GM21737 (cell line): ENCODE results near the gene MX2.

Source experiments
- ATAC-seq: cut with Tn5 transposase; IDR thresholded peaks from one replicate; pipeline ENCODE4 v1.9.1; 2021; ENCODE audit warnings: mild to moderate bottlenecking, moderate library complexity; ENCODE audit not compliant: unreplicated experiment

The MX2 gene

DNA sequence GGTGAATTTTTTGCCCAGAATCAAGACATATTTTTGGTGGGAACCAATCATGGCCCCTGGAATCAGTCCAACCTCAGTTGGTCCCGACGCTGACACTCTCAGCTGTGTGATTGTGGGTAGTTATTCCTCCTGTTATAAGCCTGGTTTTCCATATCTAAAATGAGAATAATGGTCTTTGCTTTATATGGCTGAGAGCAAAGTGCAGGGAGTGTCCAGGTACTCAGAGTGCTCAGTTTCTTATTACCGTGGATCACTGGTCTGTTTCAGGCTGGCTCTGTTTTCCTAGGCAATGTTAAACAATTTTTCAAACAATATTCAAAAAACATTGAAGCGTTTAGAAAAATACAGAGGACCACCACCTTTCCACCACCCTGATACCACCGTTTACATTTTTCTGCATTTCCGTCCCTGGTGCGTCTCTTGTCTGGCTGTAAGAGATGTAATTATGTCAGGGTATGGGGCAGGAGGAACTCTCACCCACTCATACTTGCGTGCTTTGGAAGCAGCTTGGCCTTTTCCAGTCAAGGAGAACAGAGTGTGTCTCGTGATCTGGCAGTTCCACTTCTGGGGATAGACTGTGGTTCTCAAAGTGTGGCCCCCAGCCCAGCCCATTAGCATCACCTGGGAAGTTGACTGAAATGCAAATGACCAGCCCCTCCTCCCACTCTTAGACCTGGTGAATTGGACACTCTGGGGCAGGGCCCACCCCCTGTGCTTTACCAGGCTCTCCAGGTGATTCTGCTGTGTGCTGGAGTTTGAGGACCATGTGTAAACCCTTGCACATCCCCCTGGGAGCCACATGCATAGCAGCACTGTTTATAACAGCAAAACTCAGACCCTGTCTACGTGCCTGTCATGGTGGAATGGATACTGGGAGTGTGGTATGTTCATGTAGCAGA lies 71.0 kb downstream of the MX2 start:
- ATAC-seq: no peak

DNA sequence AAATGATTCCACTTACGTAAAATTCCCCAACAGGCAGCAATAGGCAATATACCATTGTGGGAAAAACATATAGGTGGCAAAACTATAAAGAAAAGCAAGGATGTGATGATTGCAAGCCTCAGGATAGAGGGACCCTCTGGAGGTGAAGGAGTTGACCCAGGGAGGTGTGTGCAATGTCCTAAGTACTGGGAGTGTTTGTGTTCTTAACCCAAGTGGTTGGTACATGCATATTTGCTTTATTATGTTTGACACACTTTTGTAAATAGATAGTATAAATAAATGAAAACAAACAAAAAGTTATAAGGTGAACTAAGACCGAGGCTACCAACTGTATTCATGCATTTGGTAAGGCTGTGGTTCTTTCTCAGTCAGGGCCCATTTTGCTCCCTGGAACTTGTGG lies 71.7 kb downstream of the MX2 start:
- ATAC-seq: no peak

- no peak for ATAC-seq
These were observed 73.9 kb downstream of the MX2 start for GRCh38 chr21:41435706-41436105.

- ATAC-seq: no peak
These were observed 75.9 kb downstream of the MX2 start for GRCh38 chr21:41437729-41438128.

- ATAC-seq: no peak
These were observed 76.7 kb downstream of the MX2 start for GRCh38 chr21:41438425-41439113.

GRCh38 chr21:41439248-41439647 lies 77.4 kb downstream of the MX2 start:
- ATAC-seq: no peak

GRCh38 chr21:41441546-41441945 lies 79.7 kb downstream of the MX2 start:
- no peak for ATAC-seq

DNA sequence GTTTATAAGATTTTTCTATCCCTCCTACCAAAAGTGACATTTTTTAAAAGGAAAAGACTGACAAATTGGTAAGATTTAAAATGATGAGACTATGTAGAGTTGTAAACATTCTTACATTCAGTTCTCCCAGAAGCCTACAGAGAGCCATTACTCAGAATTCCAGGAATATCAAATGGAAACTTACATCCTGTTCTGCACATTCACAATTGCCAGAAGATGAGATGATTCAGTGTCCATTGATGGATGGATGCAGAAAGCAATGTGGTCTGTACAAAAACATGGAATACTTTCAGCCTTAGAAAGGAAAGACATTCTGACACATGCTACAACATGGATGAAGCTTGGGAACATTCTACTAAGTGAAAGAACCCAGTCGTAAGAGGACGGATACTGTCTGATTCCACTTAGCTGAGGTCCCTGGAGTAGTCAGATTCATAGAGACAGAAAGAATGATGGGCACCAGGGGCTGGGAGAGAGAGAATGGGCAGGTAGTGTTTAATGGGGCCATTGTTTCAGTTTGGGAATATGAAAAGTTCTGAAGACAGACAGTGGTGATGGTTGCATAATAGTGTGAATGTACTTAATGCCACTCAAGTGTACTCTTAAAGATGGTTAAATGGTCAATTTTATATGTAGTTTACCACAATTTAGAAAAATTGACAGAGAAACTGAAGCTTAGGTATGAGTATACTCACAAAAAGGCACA lies 80.8 kb downstream of the MX2 start:
- ATAC-seq: no peak

- ATAC-seq: no peak
These were observed 81.7 kb downstream of the MX2 start for GRCh38 chr21:41443562-41443961.

DNA sequence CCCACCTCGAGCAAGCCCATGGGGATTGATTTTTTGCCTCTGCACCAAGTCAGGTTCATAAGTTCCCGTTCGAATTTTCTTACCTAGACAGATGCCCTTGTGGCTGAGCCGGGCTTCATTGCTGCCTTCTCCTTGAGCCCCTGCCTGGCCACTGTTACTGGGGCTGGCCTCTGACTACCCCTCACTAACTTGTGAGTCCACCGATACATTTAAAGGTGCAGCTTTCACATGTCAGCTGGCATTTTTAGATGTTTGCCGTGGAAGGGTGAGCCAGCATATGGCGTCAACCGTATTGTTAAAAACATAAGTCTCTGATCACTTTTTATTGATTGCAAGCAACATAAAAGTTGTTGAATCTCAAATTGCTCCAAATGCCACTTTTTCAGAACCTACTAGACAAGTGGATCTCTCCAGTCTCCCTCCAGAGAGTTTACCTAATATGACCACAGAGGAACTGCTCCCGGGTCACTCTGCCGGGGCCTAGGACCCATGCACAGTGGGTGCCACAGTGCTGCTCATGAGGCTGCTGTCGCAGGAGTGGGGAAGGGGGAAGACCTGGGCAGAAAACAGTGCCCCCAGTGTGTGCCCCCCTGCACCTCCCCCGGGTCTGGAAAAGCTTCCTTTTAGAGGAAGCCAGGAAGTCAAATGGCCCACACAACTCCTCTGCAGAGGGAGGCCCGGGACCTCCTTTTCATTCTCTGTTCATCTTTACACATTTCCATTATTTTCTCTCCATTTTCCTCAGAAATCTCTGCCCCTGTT lies 83.1 kb downstream of the MX2 start:
- ATAC-seq: no peak

GRCh38 chr21:41445465-41445862 lies 83.6 kb downstream of the MX2 start:
- ATAC-seq: no peak

DNA sequence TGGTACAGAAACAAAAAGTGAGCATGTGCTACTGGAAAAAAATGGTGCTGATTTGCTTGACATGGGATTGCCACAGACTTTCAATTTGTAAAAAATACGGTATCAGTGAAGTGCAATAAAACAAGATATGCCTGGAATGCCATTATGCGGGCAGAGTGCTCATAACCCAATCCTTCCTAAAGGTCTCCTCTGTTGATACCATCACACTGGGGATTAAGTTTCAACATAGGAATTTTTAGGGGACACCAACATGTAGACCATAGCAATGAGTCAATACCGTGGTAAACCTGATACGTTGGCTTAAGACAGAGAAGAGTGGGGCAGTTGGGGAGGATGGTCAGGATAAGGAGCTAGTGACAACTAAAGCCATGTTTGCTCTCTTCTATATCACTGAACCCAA lies 84.8 kb downstream of the MX2 start:
- ATAC-seq: no peak

GRCh38 chr21:41447356-41447755 lies 85.5 kb downstream of the MX2 start:
- no peak for ATAC-seq

DNA sequence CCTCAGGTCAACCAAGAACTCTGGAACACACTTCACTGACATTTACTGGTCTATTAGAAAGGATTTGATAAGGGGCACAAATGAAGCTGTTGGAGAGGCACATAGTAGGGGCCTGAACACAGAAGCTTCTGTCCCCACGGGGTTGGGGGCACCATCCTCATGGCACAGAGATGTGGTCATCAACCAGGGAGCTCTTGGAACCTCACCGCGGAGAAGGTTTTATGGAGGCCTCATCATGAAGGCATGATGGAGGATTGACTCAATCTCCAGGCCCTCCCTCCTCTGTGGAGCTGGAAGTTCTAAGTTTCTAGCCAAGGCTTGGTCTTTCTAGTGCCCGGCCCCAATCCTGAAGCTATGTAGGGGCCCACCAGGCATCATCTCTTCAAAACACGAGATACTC lies 87.8 kb downstream of the MX2 start:
- ATAC-seq: no peak

- ATAC-seq: no peak
These were observed 90.2 kb downstream of the MX2 start for GRCh38 chr21:41451753-41452676.

GRCh38 chr21:41453198-41453597 lies 91.4 kb downstream of the MX2 start:
- no peak for ATAC-seq

DNA sequence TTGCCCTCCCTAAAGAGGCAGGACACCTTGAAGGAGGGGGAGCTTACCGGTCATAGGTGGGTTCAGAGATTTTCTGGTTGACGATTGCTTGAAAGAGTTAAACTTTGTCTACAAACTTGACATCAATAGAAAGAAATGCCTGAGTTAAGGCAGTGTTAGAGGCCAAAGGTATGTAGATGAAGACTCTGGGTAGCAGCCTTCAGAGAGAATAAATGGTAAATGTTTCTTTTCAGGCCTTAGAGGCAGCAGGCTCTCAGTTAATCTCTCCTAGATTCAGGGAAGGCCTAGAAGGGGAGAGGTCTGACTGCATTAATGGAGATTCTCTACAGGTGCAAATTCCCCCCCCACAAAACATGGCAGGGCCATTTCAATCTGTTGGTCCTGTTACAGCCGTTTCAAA lies 91.9 kb downstream of the MX2 start:
- no peak for ATAC-seq

DNA sequence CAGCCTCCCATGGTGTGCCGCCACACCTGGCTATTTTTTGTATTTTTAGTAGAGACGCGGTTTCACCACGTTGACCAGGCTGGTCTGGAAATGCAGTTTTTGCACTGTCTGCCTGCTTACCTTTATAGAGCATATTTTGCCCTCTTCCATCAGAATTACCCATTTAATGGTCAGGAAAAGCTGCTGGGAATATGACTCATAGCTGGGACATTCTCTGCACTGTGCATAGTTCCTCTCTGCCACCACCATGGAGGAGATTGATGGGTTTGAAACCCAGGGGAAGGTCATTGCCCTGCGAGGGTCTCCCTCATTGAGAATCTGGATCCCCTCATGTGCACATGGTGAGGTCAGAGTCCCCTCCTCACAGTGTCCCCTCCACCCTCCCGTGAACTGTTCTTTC lies 96.3 kb downstream of the MX2 start:
- ATAC-seq: no peak

- ATAC-seq: no peak
These were observed 96.7 kb downstream of the MX2 start for GRCh38 chr21:41458559-41458958.
